ENCODE results near the gene CCBE1. TPM values are rescaled to one million over a fixed set of nuclear protein-coding genes. Genes with fewer than 3 reads are reported as not detected.

The CCBE1 gene
- polyA plus RNA-seq, 2 of the 4 experiments (the other 2 are of a cell fraction) = 3.0 to 9.9 TPM

GRCh38 chr18:59690186-59690982 lies 6.8 kb downstream of the CCBE1 start:
- ATAC-seq (no peak), DNase-seq (ENCODE audit: low read depth in 1 of 2, low spot score in 1 of 2) (no peak), FAIRE-seq (no peak)
- POLR2A ChIA-PET = no interaction called here
- TF ChIP-seq, protein P1, sequence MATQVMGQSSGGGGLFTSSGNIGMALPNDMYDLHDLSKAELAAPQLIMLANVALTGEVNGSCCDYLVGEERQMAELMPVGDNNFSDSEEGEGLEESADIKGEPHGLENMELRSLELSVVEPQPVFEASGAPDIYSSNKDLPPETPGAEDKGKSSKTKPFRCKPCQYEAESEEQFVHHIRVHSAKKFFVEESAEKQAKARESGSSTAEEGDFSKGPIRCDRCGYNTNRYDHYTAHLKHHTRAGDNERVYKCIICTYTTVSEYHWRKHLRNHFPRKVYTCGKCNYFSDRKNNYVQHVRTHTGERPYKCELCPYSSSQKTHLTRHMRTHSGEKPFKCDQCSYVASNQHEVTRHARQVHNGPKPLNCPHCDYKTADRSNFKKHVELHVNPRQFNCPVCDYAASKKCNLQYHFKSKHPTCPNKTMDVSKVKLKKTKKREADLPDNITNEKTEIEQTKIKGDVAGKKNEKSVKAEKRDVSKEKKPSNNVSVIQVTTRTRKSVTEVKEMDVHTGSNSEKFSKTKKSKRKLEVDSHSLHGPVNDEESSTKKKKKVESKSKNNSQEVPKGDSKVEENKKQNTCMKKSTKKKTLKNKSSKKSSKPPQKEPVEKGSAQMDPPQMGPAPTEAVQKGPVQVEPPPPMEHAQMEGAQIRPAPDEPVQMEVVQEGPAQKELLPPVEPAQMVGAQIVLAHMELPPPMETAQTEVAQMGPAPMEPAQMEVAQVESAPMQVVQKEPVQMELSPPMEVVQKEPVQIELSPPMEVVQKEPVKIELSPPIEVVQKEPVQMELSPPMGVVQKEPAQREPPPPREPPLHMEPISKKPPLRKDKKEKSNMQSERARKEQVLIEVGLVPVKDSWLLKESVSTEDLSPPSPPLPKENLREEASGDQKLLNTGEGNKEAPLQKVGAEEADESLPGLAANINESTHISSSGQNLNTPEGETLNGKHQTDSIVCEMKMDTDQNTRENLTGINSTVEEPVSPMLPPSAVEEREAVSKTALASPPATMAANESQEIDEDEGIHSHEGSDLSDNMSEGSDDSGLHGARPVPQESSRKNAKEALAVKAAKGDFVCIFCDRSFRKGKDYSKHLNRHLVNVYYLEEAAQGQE (IDR thresholded peaks at IDR 0.05) = no peak
- TF ChIP-seq POLR2A (IDR thresholded peaks at IDR 0.05; ENCODE audit: low read length) (no peak), FOSL2 (IDR thresholded peaks at IDR 0.05) (no peak), FOSL2 (CRISPR knock-in tag; IDR thresholded peaks at IDR 0.05) (no peak), MAZ (IDR thresholded peaks at IDR 0.05; ENCODE audit: borderline replicate concordance, low read depth, low read length) (no peak), FOSB (CRISPR knock-in tag; IDR thresholded peaks at IDR 0.05) (no peak), RARB (CRISPR knock-in tag; IDR thresholded peaks at IDR 0.05) (no peak), RAD21 (conservative IDR thresholded peaks at IDR 0.05 in 1 of 2, IDR thresholded peaks at IDR 0.05 in 1 of 2) (no peak), MAX (IDR thresholded peaks at IDR 0.05) (no peak), ZFP36 (IDR thresholded peaks at IDR 0.05; ENCODE audit: borderline replicate concordance, partially characterized antibody) (no peak), TFCP2L1 (CRISPR knock-in tag; IDR thresholded peaks at IDR 0.05) (no peak), MAFK (IDR thresholded peaks at IDR 0.05; ENCODE audit: partially characterized antibody) (no peak), CTCF (IDR thresholded peaks at IDR 0.05) (no peak), RFX5 (IDR thresholded peaks at IDR 0.05) (no peak), POLR2AphosphoS2 (conservative IDR thresholded peaks at IDR 0.05; ENCODE audit: low read length) (no peak), GATA3 (IDR thresholded peaks at IDR 0.05; ENCODE audit: borderline replicate concordance) (no peak), NFE2L2 (conservative IDR thresholded peaks at IDR 0.05; ENCODE audit: low read length) (no peak)
- 70% methylated on average over 8 of the region's 8 CpGs for WGBS (ENCODE audit: missing lambda C conversion rate)
- Histone ChIP-seq H3K27ac (no peak overlapping the region), H3K4me2 (no peak overlapping the region), H3K9me3 (no peaks in the 10 kb centered on the region), H3K4me3 (no peak overlapping the region), H3K4me1 (no peaks in the 10 kb centered on the region)
- CTCF ChIA-PET = interaction anchor here (1.6 kb wide), 1 partner anchor 133 kb away, joined by 9 read pairs; no protein-coding TSS in a partner anchor

GRCh38 chr18:59689756-59690155 lies 7.5 kb downstream of the CCBE1 start:
- CTCF ChIA-PET = interaction anchor here (1.4 kb wide), 1 partner anchor 8 kb away, joined by 4 read pairs; no protein-coding TSS in a partner anchor
- H3K4me2 ChIP-seq = no peak overlapping the region
- DNase-seq (ENCODE audit: low read depth in 1 of 2, low spot score in 1 of 2) (no peak), FAIRE-seq (no peak), ATAC-seq (no peak)
- no peak overlapping the region for H3K4me3 ChIP-seq
- no peaks in the 10 kb centered on the region for H3K9me3 ChIP-seq
- no peaks in the 10 kb centered on the region for H3K4me1 ChIP-seq
- POLR2A ChIA-PET = no interaction called here
- no peak for TF ChIP-seq SMC3 (IDR thresholded peaks at IDR 0.05)
- H3K27ac ChIP-seq = no peak overlapping the region
- 62% methylated on average over 3 of the region's 3 CpGs for WGBS (ENCODE audit: missing lambda C conversion rate)

GRCh38 chr18:59686260-59686659 lies 11.0 kb downstream of the CCBE1 start:
- 60% methylated on average over 1 of the region's 1 CpG for WGBS (ENCODE audit: missing lambda C conversion rate)
- Histone ChIP-seq H3K9me3 (no peaks in the 10 kb centered on the region), H3K4me2 (no peak overlapping the region), H3K4me3 (no peak overlapping the region), H3K27ac (no peak overlapping the region), H3K4me1 (no peaks in the 10 kb centered on the region)
- DNase-seq (ENCODE audit: low read depth in 1 of 2, low spot score in 1 of 2) (no peak), ATAC-seq (no peak), FAIRE-seq (no peak)
- CTCF ChIA-PET = interaction anchor here (2.3 kb wide), 1 partner anchor 11 kb away, joined by 21 read pairs; the partner anchor contains the start of gene CCBE1
- POLR2A ChIA-PET = no interaction called here
- TF ChIP-seq, protein P2, sequence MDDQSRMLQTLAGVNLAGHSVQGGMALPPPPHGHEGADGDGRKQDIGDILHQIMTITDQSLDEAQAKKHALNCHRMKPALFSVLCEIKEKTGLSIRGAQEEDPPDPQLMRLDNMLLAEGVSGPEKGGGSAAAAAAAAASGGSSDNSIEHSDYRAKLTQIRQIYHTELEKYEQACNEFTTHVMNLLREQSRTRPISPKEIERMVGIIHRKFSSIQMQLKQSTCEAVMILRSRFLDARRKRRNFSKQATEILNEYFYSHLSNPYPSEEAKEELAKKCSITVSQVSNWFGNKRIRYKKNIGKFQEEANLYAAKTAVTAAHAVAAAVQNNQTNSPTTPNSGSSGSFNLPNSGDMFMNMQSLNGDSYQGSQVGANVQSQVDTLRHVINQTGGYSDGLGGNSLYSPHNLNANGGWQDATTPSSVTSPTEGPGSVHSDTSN (IDR thresholded peaks at IDR 0.05) = no peak
- TF ChIP-seq, protein P3, sequence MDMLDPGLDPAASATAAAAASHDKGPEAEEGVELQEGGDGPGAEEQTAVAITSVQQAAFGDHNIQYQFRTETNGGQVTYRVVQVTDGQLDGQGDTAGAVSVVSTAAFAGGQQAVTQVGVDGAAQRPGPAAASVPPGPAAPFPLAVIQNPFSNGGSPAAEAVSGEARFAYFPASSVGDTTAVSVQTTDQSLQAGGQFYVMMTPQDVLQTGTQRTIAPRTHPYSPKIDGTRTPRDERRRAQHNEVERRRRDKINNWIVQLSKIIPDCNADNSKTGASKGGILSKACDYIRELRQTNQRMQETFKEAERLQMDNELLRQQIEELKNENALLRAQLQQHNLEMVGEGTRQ (IDR thresholded peaks at IDR 0.05) = no peak
- TF ChIP-seq, protein P1 (IDR thresholded peaks at IDR 0.05) = no peak
- no peak for TF ChIP-seq CEBPB (IDR thresholded peaks at IDR 0.05)
